K562 (cell line): ENCODE data around the gene CAMK2D. TPM values are rescaled to one million over a fixed set of nuclear protein-coding genes. Genes with fewer than 3 reads are reported as not detected.

Experiments used
- ATAC-seq: fragments of 200-7000 bp; cut with Tn5 transposase; 3 replicates; pipeline ENCODE4 v1.9.1; 2020; ENCODE audit warnings: moderate library complexity
- BruUV-seq: library from RNA; stranded (reverse); fragments of 400-500 nt; replicated peaks from 2 replicates; lab custom pipeline; 2021; lab: Mats Ljungman, UMichigan
- CTCF ChIA-PET: fragments of 300-600 bp; formaldehyde crosslinking; extraction: SDS; loops from one replicate; lab custom pipeline; 2021; ENCODE audit warnings: low intra/inter-chr PET ratio; lab: Yijun Ruan, JAX
- POLR2A ChIA-PET: fragments of 300-600, 350-650 bp; sonication (Branson Sonifier 250); formaldehyde crosslinking; extraction: SDS; loops from one replicate; lab custom pipeline; 2021; ENCODE audit warnings: antibody characterized with exemption, inconsistent platforms; lab: Yijun Ruan, JAX
- DNase-seq, 4 experiments: peaks; one replicate each; pipeline versions ENCODE4 v3.0.0 to v3.0.0-alpha.2; 2011 to 2018; ENCODE audit warnings: low spot score in 3 of 4, mixed read lengths in 3 of 4; ENCODE audit errors: extremely low read depth in 1 of 4
- FAIRE-seq: peaks from 2 replicates; lab custom pipeline; 2011; peaks lifted over from hg19 to GRCh38; lab: Jason Lieb, UNC
- H2AFZ ChIP-seq: 2 replicates; pipeline ENCODE4 v1.6.0; 2011; ENCODE audit warnings: low read depth, low read length, control low read depth, inconsistent platforms
- H3K27ac ChIP-seq: fragments of 200-600 bp; 3 replicates; pipeline ENCODE4 v1.8.0; 2011; ENCODE audit warnings: low read depth, mild to moderate bottlenecking, control low read depth, inconsistent platforms, low read length, moderate library complexity, mixed read lengths; ENCODE audit errors: extremely low read depth
- H3K27me3 ChIP-seq, 2 experiments: fragments of 300-600 bp in 1 of 2; 2 replicates in 1 of 2; 3 replicates in 1 of 2; pipeline versions ENCODE4 v1.6.0 to v1.8.0; 2011; ENCODE audit warnings: inconsistent platforms in 2 of 2, low read length in 2 of 2, mild to moderate bottlenecking in 1 of 2, mixed read lengths in 1 of 2, moderate library complexity in 1 of 2; ENCODE audit not compliant: control insufficient read depth in 2 of 2, insufficient read depth in 2 of 2
- H3K36me3 ChIP-seq: fragments of 300-600 bp; 3 replicates; pipeline ENCODE4 v1.8.0; 2011; ENCODE audit warnings: mild to moderate bottlenecking, low read length, inconsistent platforms; ENCODE audit not compliant: control insufficient read depth, insufficient read depth
- H3K4me1 ChIP-seq, 2 experiments: fragments of 200-600 bp in 1 of 2; replicated peaks in 1 of 2; 2 replicates in 1 of 2; 3 replicates in 1 of 2; pipeline versions ENCODE4 v1.5.1 to v1.8.0; 2011; ENCODE audit warnings: inconsistent platforms in 2 of 2, low read length in 2 of 2, mild to moderate bottlenecking in 1 of 2, mixed read lengths in 1 of 2, moderate library complexity in 1 of 2; ENCODE audit not compliant: control insufficient read depth in 2 of 2, insufficient read depth in 2 of 2
- H3K4me2 ChIP-seq: 2 replicates; pipeline ENCODE4 v1.6.1; 2011; ENCODE audit warnings: low read length, control low read depth, inconsistent platforms, mixed read lengths; ENCODE audit not compliant: insufficient read depth
- H3K4me3 ChIP-seq: fragments of 200-600 bp; sonication (generic), shearing (Covaris generic); 2 replicates; pipeline ENCODE4 v1.5.1; 2016; ENCODE audit warnings: control low read depth, inconsistent platforms
- H3K79me2 ChIP-seq: fragments of 200-600 bp; 3 replicates; pipeline ENCODE4 v1.8.0; 2011; ENCODE audit warnings: low read length, inconsistent platforms; ENCODE audit not compliant: control insufficient read depth, insufficient read depth
- H3K9ac ChIP-seq, 2 experiments: 2 replicates each; pipeline versions ENCODE4 v1.6.0 to v1.6.1; 2011; ENCODE audit warnings: low read depth in 2 of 2, low read length in 2 of 2, control low read depth in 1 of 2, inconsistent platforms in 1 of 2, mild to moderate bottlenecking in 1 of 2, mixed read lengths in 1 of 2; ENCODE audit not compliant: insufficient read depth in 1 of 2
- H3K9me1 ChIP-seq: one replicate; pipeline ENCODE4 v1.6.0; 2011; ENCODE audit warnings: inconsistent platforms, mild to moderate bottlenecking, low read length, moderate library complexity; ENCODE audit not compliant: control insufficient read depth, insufficient read depth
- H3K9me3 ChIP-seq: replicated peaks from 2 replicates; pipeline ENCODE4 v1.5.1; 2011; ENCODE audit warnings: low read depth, low read length, inconsistent platforms; ENCODE audit not compliant: control insufficient read depth, insufficient read depth
- H4K20me1 ChIP-seq: replicated peaks from 2 replicates; pipeline ENCODE4 v1.6.1; 2011; ENCODE audit warnings: low read length, inconsistent platforms, mixed read lengths; ENCODE audit not compliant: control insufficient read depth, insufficient read depth
- CCNT2 ChIP-seq: IDR thresholded peaks from 2 replicates; pipeline ENCODE4 v1.6.1; 2011; ENCODE audit warnings: borderline replicate concordance, low read depth, mild to moderate bottlenecking, moderate library complexity, mixed read lengths, low read length; ENCODE audit not compliant: insufficient read length; ENCODE audit errors: extremely low read depth
- CREB3L1 ChIP-seq: fragments of 450-650 bp; IDR thresholded peaks from 2 replicates; pipeline ENCODE4 v1.6.1; 2014; ENCODE audit warnings: low read depth, mild to moderate bottlenecking, moderate library complexity, borderline replicate concordance
- GATA2 ChIP-seq: sonication (generic); formaldehyde crosslinking; IDR thresholded peaks from 2 replicates; pipeline ENCODE4 v1.4.0; 2020; ENCODE audit warnings: mild to moderate bottlenecking, missing genetic modification reagents
- HMGXB4 ChIP-seq: sonication (generic); formaldehyde crosslinking; IDR thresholded peaks from 2 replicates; pipeline ENCODE4 v1.8.1; 2023; ENCODE audit warnings: mild to moderate bottlenecking, missing genetic modification reagents
- HNRNPLL ChIP-seq: fragments of 200-400 bp; formaldehyde crosslinking; IDR thresholded peaks from 2 replicates; pipeline ENCODE4 v1.6.1; 2017; ENCODE audit warnings: low read length, low read depth, mild to moderate bottlenecking; ENCODE audit not compliant: poor library complexity, severe bottlenecking
- LARP7 ChIP-seq: fragments of 450-650 bp; IDR thresholded peaks from 2 replicates; pipeline ENCODE4 v1.6.1; 2016
- MTF1 ChIP-seq: fragments of 250-450 bp; sonication (Bioruptor Pico); IDR thresholded peaks from 2 replicates; pipeline ENCODE4 v1.9.0; 2021; ENCODE audit warnings: moderate library complexity, mild to moderate bottlenecking, inconsistent platforms, borderline replicate concordance
- MYBL2 ChIP-seq, 2 experiments: fragments of 450-650 bp in 1 of 2; sonication (generic) in 1 of 2; formaldehyde crosslinking in 1 of 2; IDR thresholded peaks; 2 replicates each; pipeline versions ENCODE4 v1.6.1 to v1.8.1; 2017 to 2022; ENCODE audit warnings: borderline replicate concordance in 1 of 2, inconsistent platforms in 1 of 2, low read depth in 1 of 2, mild to moderate bottlenecking in 1 of 2, missing genetic modification reagents in 1 of 2, moderate library complexity in 1 of 2
- NFATC3 ChIP-seq: fragments of 450-650 bp; IDR thresholded peaks from 2 replicates; pipeline ENCODE4 v1.6.1; 2017; ENCODE audit warnings: mild to moderate bottlenecking
- SNRNP70 ChIP-seq: fragments of 200-400 bp; formaldehyde crosslinking; optimal IDR thresholded peaks from 2 replicates; pipeline ENCODE3; 2017; ENCODE audit warnings: low read depth, low read length
- STAG1 ChIP-seq: sonication (generic); formaldehyde crosslinking; IDR thresholded peaks from 2 replicates; pipeline ENCODE4 v1.5.0; 2020; ENCODE audit warnings: missing genetic modification reagents, borderline replicate concordance
- TOE1 ChIP-seq, 2 experiments: fragments of 450-650 bp in 1 of 2; sonication (generic) in 1 of 2; formaldehyde crosslinking in 1 of 2; IDR thresholded peaks; 2 replicates each; pipeline versions ENCODE4 v1.7.1 to v1.8.0; 2016 to 2022; ENCODE audit warnings: borderline replicate concordance in 2 of 2, mild to moderate bottlenecking in 2 of 2, antibody characterized with exemption in 1 of 2, inconsistent platforms in 1 of 2, low read depth in 1 of 2, missing genetic modification reagents in 1 of 2, moderate library complexity in 1 of 2
- ZBTB9 ChIP-seq: fragments of 450-650 bp; formaldehyde crosslinking; IDR thresholded peaks from 2 replicates; pipeline ENCODE4 v1.4.0; 2020; ENCODE audit warnings: mild to moderate bottlenecking, moderate library complexity
- ZNF224 ChIP-seq: sonication (generic); formaldehyde crosslinking; IDR thresholded peaks from 2 replicates; pipeline ENCODE4 v1.8.0; 2022; ENCODE audit warnings: mild to moderate bottlenecking, missing genetic modification reagents
- ZNF583 ChIP-seq: fragments of 250-450 bp; sonication (Bioruptor Pico); IDR thresholded peaks from 2 replicates; pipeline ENCODE4 v1.4.0; 2020
- in situ Hi-C: fragments of 300-500 bp; cut with MboI; formaldehyde crosslinking; loops from 4 replicates; pipeline ENCODE4 v1.15.0; 2018; ENCODE audit warnings: inconsistent platforms, mixed read lengths
- intact Hi-C: fragments of 100-400 bp; cut with micrococcal nuclease; formaldehyde crosslinking; loops from 2 replicates; pipeline ENCODE4 v1.14.2; 2022
- polyA plus RNA-seq, 8 experiments: library from polyadenylated mRNA; depleted of rRNA in 4 of 8; stranded (reverse) in 5 of 8; unstranded in 3 of 8; fragments of >200 nt; fragmentation: Nextera tagmentation in 2 of 8; fragmentation: Illumina TruSeq in 1 of 8; extraction: Ambion mirVana in 2 of 8; extraction: Trizol in 1 of 8; gene quantifications; 2 replicates each; pipeline versions ENCODE4 v1.2.1 to v1.2.3, GENCODE V29; 2011 to 2014; ENCODE audit warnings: inconsistent platforms in 1 of 8, missing spikeins in 1 of 8
- total RNA-seq, 7 experiments: library from RNA; depleted of rRNA in 6 of 7; stranded (reverse); fragments of >200 nt in 6 of 7; fragmentation: Illumina TruSeq in 2 of 7; extraction: Trizol in 2 of 7; gene quantifications; 2 replicates each; pipeline versions ENCODE4 v1.2.1 to v1.2.3, GENCODE V29; 2011 to 2021; ENCODE audit warnings: low replicate concordance in 1 of 7
- TF ChIP-seq, protein P1 (sequence below): IDR thresholded peaks from 2 replicates; pipeline ENCODE4 v1.6.1; 2014; ENCODE audit warnings: antibody characterized with exemption

Gene CAMK2D
- total and polyA plus RNA-seq, 9 of the 15 experiments (the other 6 are each of a cell fraction or from before 2014, with no cell fraction given), result 0.01 to 0.33 (median 0.04) TPM; not detected in 2

DNA sequence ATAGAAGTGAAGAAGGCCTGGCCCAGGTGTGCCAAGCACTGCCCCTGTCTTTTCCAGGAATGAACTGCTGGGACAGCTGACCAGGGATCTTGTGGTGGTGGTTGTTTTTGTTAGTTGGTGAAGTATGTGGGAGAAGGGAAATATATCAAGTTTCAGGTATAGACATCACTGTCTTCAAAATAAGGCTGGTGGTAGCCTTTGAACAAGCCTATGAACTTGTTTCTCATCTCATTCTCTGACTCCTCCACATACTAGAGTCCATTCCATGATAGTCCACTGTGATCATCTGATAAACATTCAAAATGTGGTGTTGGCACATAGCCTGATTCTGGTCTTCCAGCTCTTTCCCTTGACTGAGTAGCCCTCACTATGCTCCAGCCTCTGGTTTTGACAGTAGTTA lies 303.7 kb downstream of the CAMK2D start:
- Histone ChIP-seq H3K9me3 (no peaks in the 10 kb centered on the region), H3K4me2 (no peak overlapping the region), H3K79me2 (no peaks in the 10 kb centered on the region), H3K36me3 (no peaks in the 10 kb centered on the region), H3K9ac (no peak overlapping the region), H3K4me1 (no peaks in the 10 kb centered on the region), H3K27ac (no peak overlapping the region), H3K4me3 (no peak overlapping the region), H2AFZ (no peak overlapping the region), H4K20me1 (no peaks in the 10 kb centered on the region), H3K9me1 (no peaks in the 10 kb centered on the region), H3K27me3 (no peaks in the 10 kb centered on the region)
- in situ Hi-C loops, result no loop called here
- ATAC-seq, result no peak
- FAIRE-seq, result no peak
- ChIA-PET POLR2A (no interaction called here), CTCF (no interaction called here)
- no peak for DNase-seq
- no TSS peak for BruUV-seq
- intact Hi-C loops, result no loop called here
- TF ChIP-seq ZBTB9 (CRISPR knock-in tag) (no peak), STAG1 (CRISPR knock-in tag) (no peak), CCNT2 (no peak), HNRNPLL (no peak), MTF1 (CRISPR knock-in tag) (no peak), TOE1 (IDR thresholded peaks at IDR 0.05; ENCODE audit: borderline replicate concordance) (no peak), TOE1 (CRISPR knock-in tag; IDR thresholded peaks at IDR 0.05; ENCODE audit: borderline replicate concordance, low read depth) (no peak), CREB3L1 (no peak), ZNF583 (CRISPR knock-in tag) (no peak), NFATC3 (no peak), GATA2 (no peak), HMGXB4 (CRISPR knock-in tag) (no peak), SNRNP70 (no peak), LARP7 (no peak), MYBL2 (IDR thresholded peaks at IDR 0.05; ENCODE audit: low read depth) (no peak), MYBL2 (CRISPR knock-in tag; IDR thresholded peaks at IDR 0.05; ENCODE audit: borderline replicate concordance) (no peak), ZNF224 (CRISPR knock-in tag) (no peak)
- TF ChIP-seq, protein P1, sequence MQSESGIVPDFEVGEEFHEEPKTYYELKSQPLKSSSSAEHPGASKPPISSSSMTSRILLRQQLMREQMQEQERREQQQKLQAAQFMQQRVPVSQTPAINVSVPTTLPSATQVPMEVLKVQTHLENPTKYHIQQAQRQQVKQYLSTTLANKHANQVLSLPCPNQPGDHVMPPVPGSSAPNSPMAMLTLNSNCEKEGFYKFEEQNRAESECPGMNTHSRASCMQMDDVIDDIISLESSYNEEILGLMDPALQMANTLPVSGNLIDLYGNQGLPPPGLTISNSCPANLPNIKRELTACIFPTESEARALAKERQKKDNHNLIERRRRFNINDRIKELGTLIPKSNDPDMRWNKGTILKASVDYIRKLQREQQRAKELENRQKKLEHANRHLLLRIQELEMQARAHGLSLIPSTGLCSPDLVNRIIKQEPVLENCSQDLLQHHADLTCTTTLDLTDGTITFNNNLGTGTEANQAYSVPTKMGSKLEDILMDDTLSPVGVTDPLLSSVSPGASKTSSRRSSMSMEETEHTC, result no peak
